ENCODE data around the gene MEGF11.

Gene MEGF11

GRCh38 chr15:66222273-66223198 lies 31.0 kb downstream of the MEGF11 start:
- TF ChIP-seq GATA2 (IDR thresholded peaks at IDR 0.05; ENCODE audit: low read depth, low read length), result no peak
- TF ChIP-seq GATA3 (IDR thresholded peaks at IDR 0.05; ENCODE audit: low read depth, low read length), result no peak

- TF ChIP-seq GATA2 (IDR thresholded peaks at IDR 0.05; ENCODE audit: low read depth, low read length) (no peak), GATA3 (IDR thresholded peaks at IDR 0.05; ENCODE audit: low read depth, low read length) (no peak)
Observed at GRCh38 chr15:66221126-66221525, 32.4 kb downstream of the MEGF11 start.

GRCh38 chr15:66220601-66221000 lies 32.9 kb downstream of the MEGF11 start:
- TF ChIP-seq GATA3 (IDR thresholded peaks at IDR 0.05; ENCODE audit: low read depth, low read length), result no peak
- no peak for TF ChIP-seq GATA2 (IDR thresholded peaks at IDR 0.05; ENCODE audit: low read depth, low read length)

- no peak for TF ChIP-seq GATA3 (IDR thresholded peaks at IDR 0.05; ENCODE audit: low read depth, low read length)
- no peak for TF ChIP-seq GATA2 (IDR thresholded peaks at IDR 0.05; ENCODE audit: low read depth, low read length)
Observed at GRCh38 chr15:66219339-66219738, 34.2 kb downstream of the MEGF11 start.

GRCh38 chr15:66216806-66217205 lies 36.7 kb downstream of the MEGF11 start:
- TF ChIP-seq GATA3 (IDR thresholded peaks at IDR 0.05; ENCODE audit: low read depth, low read length), result no peak
- no peak for TF ChIP-seq GATA2 (IDR thresholded peaks at IDR 0.05; ENCODE audit: low read depth, low read length)

- TF ChIP-seq GATA2 (IDR thresholded peaks at IDR 0.05; ENCODE audit: low read depth, low read length) (no peak), GATA3 (IDR thresholded peaks at IDR 0.05; ENCODE audit: low read depth, low read length) (no peak)
Observed at GRCh38 chr15:66215811-66216210, 37.7 kb downstream of the MEGF11 start.

GRCh38 chr15:66214246-66214645 lies 39.3 kb downstream of the MEGF11 start:
- TF ChIP-seq GATA2 (IDR thresholded peaks at IDR 0.05; ENCODE audit: low read depth, low read length), result no peak
- no peak for TF ChIP-seq GATA3 (IDR thresholded peaks at IDR 0.05; ENCODE audit: low read depth, low read length)

GRCh38 chr15:66212563-66212921 lies 41.0 kb downstream of the MEGF11 start:
- TF ChIP-seq GATA2 (IDR thresholded peaks at IDR 0.05; ENCODE audit: low read depth, low read length), result no peak
- TF ChIP-seq GATA3 (IDR thresholded peaks at IDR 0.05; ENCODE audit: low read depth, low read length), result no peak

GRCh38 chr15:66211670-66212562 lies 41.6 kb downstream of the MEGF11 start:
- TF ChIP-seq GATA3 (IDR thresholded peaks at IDR 0.05; ENCODE audit: low read depth, low read length), result no peak
- TF ChIP-seq GATA2 (IDR thresholded peaks at IDR 0.05; ENCODE audit: low read depth, low read length), result no peak

GRCh38 chr15:66210684-66211083 lies 42.9 kb downstream of the MEGF11 start:
- no peak for TF ChIP-seq GATA3 (IDR thresholded peaks at IDR 0.05; ENCODE audit: low read depth, low read length)
- no peak for TF ChIP-seq GATA2 (IDR thresholded peaks at IDR 0.05; ENCODE audit: low read depth, low read length)

GRCh38 chr15:66198757-66199156 lies 54.8 kb downstream of the MEGF11 start:
- TF ChIP-seq GATA3 (IDR thresholded peaks at IDR 0.05; ENCODE audit: low read depth, low read length) (no peak), GATA2 (IDR thresholded peaks at IDR 0.05; ENCODE audit: low read depth, low read length) (no peak)

- no peak for TF ChIP-seq GATA3 (IDR thresholded peaks at IDR 0.05; ENCODE audit: low read depth, low read length)
- TF ChIP-seq GATA2 (IDR thresholded peaks at IDR 0.05; ENCODE audit: low read depth, low read length), result no peak
Observed at GRCh38 chr15:66196602-66197001, 56.9 kb downstream of the MEGF11 start.

- TF ChIP-seq GATA2 (IDR thresholded peaks at IDR 0.05; ENCODE audit: low read depth, low read length) (no peak), GATA3 (IDR thresholded peaks at IDR 0.05; ENCODE audit: low read depth, low read length) (no peak)
Observed at GRCh38 chr15:66195621-66196230, 57.8 kb downstream of the MEGF11 start.

GRCh38 chr15:66193066-66193465 lies 60.5 kb downstream of the MEGF11 start:
- no peak for TF ChIP-seq GATA3 (IDR thresholded peaks at IDR 0.05; ENCODE audit: low read depth, low read length)
- TF ChIP-seq GATA2 (IDR thresholded peaks at IDR 0.05; ENCODE audit: low read depth, low read length), result no peak
